G401 (cell line): ENCODE data around the gene MYLK3. TPM values are rescaled to one million over a fixed set of nuclear protein-coding genes. Genes with fewer than 3 reads are reported as not detected.

ENCODE experiments used
- DNase-seq: peaks from one replicate; pipeline ENCODE4 v3.0.0-alpha.2; 2015; ENCODE audit warnings: low spot score
- in situ Hi-C: cut with HindIII; loops from 2 replicates; pipeline ENCODE4 v1.10.0; 2016; ENCODE audit warnings: low sequenced_read_pairs, mixed read lengths
- total RNA-seq: library from RNA; depleted of rRNA; stranded (reverse); fragments of >200 nt; shearing (Covaris generic); gene quantifications from 2 replicates; pipeline ENCODE4 v1.2.3, GENCODE V29; 2014

The MYLK3 gene
- total RNA-seq, 1 experiment from 2014 or later: 9.1 TPM

DNA sequence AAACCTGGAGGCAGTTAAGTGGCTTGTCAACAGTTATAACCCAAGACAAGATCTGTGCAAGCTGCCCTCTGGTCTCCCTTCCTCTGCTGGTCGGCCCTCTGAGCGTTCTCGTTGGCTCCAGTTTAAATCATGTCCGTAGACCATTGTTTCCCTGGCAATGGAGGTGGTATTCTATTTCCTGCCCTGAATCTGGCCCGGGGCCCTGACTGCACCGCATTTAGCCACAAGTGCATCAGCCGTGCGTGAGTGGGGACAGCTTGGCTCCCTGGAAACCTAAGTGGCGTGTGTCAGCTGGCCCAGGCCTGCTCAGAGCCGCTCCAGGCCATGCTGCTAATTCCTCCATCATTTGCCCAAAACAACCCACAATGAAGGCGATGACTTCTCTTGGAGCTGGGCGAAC lies 15.0 kb upstream of the MYLK3 start:
- in situ Hi-C loops: no loop called here
- DNase-seq: peak; percentile 91

GRCh38 chr16:46762583-46762982 lies 14.4 kb upstream of the MYLK3 start:
- DNase-seq: peak; percentile 15
- in situ Hi-C loops: no loop called here

- no peak for DNase-seq
- in situ Hi-C loops: no loop called here
Observed at GRCh38 chr16:46759309-46759708, 11.2 kb upstream of the MYLK3 start.

GRCh38 chr16:46757339-46758050 lies 9.4 kb upstream of the MYLK3 start:
- in situ Hi-C loops: no loop called here
- DNase-seq: no peak

DNA sequence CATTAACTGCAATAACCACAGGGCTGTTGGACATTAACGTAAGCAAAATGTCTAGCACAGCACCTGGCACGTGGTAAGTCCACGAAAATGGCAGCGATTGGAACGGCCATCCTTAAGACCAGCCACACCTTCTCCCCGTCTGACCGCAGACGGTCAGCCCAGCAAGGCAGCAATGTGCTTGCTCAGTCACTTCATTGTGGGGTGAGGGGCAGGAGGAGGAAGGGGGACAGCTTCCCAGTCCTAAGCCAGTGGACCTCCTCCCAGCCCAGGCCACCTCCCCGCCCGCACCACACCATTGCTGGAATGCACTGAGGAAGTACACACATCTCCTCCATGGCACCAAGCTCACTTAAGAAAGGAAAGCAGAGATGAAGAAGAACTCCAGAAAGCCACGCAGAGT lies 8.6 kb upstream of the MYLK3 start:
- no peak for DNase-seq
- in situ Hi-C loops: no loop called here

GRCh38 chr16:46753015-46753414 lies 4.9 kb upstream of the MYLK3 start:
- no peak for DNase-seq
- in situ Hi-C loops: no loop called here

GRCh38 chr16:46751381-46751780 lies 3.2 kb upstream of the MYLK3 start:
- in situ Hi-C loops: no loop called here
- DNase-seq: no peak

GRCh38 chr16:46748775-46749705 lies 896 bp upstream of the MYLK3 start:
- in situ Hi-C loops: no loop called here
- DNase-seq: no peak

DNA sequence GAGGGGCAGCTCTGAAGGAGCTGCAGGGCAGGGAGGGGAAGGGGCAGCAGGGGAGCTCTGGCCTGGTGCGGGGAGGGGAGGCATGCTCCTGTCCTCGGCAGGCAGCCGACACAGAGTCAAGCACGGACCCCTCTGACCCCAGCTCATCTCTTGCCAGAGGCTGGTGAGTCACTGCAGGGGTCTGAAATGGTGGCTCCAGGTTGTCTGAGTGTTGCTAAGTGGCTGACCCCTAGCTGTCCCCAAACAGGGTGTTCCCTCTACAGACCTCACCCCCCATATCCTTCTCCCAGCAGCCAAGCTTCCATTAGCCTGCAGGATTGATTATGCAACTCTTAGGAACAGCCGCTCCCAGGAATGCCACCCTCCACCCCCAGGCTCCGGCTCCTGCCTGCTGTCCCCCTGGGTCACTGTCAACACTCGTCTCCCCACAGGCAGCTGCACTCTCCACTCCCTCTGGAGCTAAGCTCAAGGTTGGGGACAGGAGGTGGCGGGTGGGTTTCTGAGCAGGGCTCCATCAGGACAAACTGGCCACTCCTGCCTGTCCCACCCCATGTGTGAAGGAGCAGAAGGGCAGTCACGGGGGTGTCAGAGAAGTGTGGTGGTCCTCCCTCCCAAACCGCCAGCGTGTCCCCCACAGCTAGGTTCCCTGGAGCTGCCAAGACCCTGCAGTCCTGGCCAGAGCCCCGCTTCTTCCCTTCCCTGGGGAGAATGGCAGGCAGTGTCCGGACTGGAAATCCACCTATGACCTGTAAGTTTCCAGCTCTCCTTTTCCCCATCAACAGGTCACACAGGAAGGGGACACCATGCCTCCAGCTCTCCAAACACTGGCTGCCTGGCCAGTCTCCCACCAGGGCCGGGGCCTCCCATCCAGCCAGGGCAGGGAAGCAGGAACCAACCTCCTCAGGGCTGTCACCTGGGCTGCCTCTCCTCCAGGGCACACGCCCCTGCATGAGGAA lies 1.0 kb downstream of the MYLK3 start:
- in situ Hi-C loops: no loop called here
- DNase-seq: peak; percentile 56

- DNase-seq: no peak
- in situ Hi-C loops: no loop called here
Observed at GRCh38 chr16:46745617-46746016, 2.5 kb downstream of the MYLK3 start.

DNA sequence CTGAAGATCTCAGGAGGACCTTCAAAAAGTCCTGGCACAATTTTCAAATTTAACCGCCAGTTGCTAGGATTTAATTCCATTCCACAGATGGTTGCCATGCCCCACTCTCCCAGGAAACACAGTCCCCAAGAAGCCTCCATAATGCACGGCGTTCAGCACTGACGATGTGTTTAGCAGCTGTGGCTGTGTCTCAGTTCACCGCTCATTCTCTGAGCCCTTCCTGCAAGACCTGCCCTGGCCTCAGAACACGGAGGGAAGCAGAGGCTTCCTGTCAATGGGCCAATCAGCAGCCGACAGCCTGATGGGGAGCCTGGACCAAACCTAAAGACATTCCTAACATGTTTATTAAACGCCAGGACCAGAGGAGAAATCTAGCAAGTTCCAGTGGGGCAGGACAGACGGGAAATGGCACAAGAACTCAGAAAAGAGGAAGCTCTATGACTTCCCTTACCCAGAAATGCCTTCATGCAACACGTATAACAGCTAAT lies 4.9 kb downstream of the MYLK3 start:
- in situ Hi-C loops: no loop called here
- DNase-seq: peak; percentile 54

DNA sequence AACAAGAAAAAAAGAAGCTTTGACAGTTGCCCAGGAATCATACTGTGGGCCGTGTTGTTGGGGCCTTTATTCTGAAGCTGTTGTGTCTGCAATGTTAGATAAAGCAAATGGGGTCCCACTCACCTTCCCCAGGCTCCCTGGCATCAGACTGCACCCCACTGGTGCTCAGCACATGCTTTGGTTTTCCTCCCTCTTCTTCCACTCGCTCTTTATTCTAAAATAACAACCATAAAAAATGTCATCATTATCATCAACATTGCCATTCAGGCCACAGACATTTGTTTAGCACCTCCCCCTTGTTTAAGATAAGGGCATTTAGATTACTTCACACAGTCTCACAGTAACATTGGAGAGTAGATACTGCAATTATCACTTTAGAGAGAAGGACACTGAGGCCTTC lies 8.2 kb downstream of the MYLK3 start:
- in situ Hi-C loops: no loop called here

DNA sequence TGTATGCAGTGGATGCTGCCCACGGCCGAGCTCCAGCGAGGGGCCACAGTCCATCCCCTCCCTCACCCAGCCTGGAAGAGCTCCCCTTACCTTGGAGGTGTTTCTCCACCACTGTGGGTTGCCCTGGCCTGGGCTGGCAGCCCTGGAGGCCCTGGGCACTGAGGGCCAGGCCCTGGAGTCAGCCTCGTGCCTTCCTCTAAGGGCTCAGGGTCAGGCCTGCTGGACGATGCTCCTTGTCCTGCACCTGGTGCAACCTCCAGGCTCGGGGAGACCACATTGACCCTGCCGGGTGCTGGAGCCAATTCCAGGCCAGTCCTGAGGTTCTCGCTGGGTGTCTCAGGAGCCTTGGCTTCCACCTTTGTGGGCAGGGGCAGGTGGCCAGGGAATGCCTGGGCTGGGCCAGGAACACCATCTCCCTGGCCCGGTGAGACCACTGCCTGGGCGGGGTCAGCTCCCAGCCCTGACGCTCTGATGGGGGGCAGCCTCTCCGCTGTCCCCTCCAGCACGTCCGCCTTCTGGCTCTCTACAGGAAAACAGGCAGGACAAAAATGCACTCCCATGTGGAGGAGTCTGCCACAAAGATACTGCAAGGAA lies 10.4 kb downstream of the MYLK3 start:
- in situ Hi-C loops: no loop called here
- no peak for DNase-seq

More for the DNA sequence above, 8.2 kb downstream of the MYLK3 start:
- DNase-seq: no peak

GRCh38 chr16:46736695-46737094 lies 11.4 kb downstream of the MYLK3 start:
- no peak for DNase-seq
- in situ Hi-C loops: no loop called here

DNA sequence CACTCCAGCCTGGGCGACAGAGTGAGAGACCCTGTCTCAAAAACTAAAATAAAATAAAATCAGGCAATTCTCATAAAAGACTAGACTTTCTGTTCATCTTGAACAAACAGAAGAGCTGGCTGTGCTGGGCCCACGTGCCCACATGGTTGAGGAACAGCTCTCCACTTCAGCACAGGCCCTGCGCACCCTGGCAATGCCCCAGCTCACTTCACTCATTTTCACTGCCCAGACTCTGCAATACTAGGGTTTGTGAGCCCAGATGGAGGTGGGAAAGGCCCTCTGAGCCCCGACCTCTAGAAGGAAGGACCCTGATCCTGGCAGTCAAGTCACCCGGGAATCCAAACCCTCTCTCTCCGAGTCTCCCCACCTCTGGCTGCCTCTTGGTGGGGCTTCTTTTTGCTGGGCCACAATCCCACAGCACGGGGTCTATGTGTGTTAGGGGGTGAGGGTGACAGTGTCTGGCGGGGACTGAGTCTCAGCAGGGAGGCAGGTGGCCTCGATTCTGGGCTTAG lies 14.8 kb downstream of the MYLK3 start:
- DNase-seq: no peak
- in situ Hi-C loops: no loop called here

- in situ Hi-C loops: no loop called here
- DNase-seq: no peak
Observed at GRCh38 chr16:46732561-46732960, 15.6 kb downstream of the MYLK3 start.

GRCh38 chr16:46731691-46732555 lies 16.2 kb downstream of the MYLK3 start:
- in situ Hi-C loops: no loop called here
- no peak for DNase-seq
